GM19025 (cell line): ENCODE data around the gene LRRC10B.

Source experiments
- ATAC-seq: cut with Tn5 transposase; IDR thresholded peaks from one replicate; pipeline ENCODE4 v1.9.1; 2021; ENCODE audit warnings: mild to moderate bottlenecking, low read depth, moderate library complexity; ENCODE audit not compliant: unreplicated experiment

Gene LRRC10B

DNA sequence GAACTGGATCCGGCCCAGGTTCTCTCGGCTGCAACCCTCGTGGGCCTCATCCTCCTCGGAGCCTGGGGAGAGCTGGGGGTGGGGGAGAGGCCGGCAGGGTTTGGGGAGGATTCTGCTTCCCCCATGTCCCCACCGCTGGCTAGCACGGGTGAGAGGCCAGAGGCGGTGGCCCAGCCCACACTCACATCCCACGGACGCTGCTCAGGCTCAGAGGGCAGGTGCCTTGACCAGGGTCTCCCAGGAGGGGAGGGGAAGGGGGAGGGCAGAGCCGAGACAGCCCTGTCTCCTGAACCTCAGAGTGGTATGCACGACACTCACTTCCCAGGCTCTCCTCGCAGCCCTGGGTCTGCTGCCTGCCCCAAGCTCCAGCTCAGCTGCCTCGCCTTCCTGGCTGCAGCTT is 19.6 kb downstream of the LRRC10B start:
- ATAC-seq: no peak

DNA sequence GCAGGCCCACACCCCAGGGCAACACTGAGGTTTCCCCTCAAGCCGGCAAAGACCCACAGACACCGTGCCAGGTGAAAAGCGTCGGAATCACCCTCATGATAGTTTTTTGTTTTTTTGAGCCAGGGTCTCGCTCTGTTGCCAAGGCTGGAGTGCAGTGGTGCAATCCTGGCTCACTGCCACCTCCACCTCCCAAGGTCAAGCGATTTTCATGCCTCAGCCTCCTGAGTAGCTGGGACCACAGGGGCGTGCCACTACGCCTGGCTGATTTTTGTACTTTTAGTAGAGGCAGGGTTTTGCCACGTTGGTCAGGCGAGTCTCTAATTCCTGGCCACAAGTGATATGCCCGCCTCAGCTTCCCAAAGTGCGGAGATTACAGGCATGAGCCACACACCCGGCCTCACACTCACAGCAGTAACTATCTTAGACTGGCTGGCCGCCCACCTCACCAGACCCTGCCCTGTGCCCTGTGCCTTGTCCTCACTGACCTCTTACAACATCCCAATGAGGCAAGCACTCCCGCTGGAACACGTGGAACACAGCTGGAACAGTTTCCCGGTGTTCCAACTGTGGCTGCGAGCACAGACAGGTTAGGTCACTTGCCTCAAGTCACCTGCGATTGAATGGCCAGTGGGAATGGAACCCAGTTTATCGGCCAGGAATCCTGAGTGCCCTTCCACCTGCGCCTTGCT is 21.1 kb downstream of the LRRC10B start:
- no peak for ATAC-seq

DNA sequence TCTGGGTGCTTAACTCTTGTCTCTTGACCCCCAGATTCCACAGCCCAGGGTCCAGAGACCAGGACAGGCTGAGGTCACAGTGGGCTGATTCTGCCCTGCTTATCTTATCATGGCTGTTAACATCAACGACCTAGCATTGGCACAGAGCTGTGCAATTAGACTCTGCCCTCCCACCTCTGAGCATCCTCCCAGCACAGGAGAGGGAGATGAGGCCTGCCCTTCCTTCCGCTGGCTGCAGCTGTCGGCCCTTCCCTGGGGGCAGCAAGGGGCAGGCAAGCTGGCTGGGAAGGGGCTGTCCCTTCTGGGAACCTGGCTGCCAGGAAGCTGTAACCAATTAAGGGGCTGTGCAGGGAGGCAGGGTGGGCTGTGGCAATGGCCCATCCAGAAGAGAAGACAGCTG is 22.5 kb downstream of the LRRC10B start:
- ATAC-seq: no peak

DNA sequence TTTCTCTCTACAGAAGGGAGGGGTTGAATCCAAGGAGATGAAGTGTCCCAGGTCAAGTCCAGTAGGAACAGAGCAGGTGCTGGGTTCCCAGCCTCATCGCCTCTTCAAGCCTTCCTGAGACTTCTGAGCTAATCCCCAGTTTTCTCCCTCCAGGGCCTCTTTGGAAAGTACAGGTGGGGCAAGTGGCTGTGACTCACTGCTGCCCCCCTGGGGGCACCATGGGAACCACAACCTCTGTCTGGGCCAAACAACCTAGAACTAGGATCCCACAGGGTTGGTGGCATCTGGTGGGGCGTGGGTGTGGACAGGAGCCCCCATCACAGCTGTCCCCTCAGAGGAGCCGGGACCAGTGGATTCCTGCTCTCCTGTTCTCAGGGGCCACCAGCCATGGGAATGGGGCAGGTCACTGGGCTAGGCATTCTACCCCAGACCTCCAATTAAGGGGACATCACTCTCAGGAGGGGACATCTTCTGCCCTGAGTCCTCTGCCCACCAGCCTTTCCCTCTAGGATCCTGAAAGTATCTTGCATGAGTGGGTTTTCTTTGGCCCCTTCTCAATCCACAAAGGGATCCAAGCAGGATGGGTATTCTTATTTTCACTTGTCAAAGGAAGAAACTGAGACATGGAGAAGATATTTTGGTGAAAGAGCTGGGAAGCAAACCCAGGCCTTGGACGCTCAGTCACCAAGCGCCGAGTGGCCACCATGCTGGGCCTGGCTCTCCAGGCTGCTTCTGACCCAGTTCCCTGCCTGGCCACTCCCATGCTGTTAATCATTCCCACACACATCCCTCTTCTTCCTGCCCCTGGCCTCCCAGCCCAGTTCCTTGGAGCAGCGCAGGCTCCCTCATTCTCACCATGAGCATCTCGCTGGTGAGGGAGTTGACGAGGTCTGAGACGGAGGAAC is 23.8 kb downstream of the LRRC10B start:
- no peak for ATAC-seq

DNA sequence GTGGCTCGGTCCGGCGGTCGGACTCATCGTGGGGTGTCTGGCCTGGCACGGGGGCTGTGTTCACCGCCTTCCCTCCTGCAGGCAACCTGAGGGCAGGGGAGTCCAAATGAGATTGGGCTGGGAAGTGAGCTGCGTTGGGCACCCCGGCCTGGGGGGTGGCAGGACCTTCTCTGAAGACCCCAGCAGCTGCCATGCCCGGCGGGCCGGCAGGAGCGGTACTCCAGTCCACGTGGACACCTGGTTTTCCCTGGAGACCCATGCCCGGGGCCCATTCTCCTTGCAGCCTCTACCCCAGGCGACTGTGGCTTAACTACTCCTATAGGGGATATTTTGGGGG is 24.5 kb downstream of the LRRC10B start:
- no peak for ATAC-seq

DNA sequence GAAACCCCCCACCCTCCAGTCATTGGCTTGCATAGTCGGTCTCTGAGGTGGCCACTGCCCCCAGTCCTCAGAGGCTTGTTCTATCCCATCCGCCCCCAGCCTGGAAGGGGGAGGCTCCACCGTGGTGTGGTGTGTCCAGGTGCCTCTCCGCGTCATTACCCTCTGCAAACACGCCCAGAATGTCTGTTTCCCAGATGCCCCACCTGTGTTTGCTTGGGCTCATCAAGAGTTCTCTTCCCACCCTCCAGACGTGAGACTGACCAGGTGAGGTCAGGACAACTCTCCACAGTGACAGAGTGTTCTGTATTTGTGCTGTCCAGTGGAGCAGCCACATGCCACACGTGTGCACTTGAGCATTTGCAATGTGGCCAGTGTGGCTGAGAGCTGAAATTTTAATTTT is 24.9 kb downstream of the LRRC10B start:
- ATAC-seq: no peak

DNA sequence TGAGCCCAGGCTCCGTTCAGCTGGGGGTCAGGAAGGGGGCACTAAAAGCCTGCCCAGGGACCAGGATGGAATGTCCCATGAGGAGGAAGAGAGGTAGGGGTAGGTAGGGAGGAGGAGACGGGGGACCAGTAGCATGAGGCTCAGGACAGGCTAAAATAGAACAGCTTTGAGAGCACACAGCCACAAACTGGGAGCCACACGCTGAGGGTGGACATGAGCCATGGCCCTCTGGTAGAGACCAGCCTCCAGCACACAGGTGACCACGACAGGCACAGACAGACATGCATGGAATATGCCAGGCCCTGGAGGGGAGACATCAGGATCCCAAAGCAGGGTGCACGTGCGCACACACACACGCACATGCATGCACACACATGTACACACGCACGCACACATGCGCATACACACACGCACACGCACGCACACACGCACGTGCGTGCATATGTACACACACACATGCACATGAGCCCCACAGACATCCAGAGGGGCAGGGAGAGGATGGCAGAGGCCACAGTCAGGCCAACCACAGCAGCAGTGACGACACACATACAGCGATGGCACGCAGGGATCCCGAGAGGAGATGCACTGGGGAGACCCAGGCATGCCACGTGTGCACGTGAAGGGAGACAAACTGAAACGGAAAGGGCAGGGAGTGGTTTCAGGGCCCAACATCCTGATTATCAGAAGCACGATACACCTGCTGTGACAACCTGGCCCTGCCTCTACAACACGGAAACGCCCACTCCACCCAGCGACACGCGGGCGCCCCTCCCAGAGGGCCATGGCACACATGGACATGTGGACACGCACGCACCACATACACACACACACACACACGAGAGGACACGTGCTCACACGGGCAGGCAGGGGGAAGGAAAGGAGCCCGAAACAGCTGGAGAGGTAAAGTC is 25.7 kb downstream of the LRRC10B start:
- no peak for ATAC-seq

DNA sequence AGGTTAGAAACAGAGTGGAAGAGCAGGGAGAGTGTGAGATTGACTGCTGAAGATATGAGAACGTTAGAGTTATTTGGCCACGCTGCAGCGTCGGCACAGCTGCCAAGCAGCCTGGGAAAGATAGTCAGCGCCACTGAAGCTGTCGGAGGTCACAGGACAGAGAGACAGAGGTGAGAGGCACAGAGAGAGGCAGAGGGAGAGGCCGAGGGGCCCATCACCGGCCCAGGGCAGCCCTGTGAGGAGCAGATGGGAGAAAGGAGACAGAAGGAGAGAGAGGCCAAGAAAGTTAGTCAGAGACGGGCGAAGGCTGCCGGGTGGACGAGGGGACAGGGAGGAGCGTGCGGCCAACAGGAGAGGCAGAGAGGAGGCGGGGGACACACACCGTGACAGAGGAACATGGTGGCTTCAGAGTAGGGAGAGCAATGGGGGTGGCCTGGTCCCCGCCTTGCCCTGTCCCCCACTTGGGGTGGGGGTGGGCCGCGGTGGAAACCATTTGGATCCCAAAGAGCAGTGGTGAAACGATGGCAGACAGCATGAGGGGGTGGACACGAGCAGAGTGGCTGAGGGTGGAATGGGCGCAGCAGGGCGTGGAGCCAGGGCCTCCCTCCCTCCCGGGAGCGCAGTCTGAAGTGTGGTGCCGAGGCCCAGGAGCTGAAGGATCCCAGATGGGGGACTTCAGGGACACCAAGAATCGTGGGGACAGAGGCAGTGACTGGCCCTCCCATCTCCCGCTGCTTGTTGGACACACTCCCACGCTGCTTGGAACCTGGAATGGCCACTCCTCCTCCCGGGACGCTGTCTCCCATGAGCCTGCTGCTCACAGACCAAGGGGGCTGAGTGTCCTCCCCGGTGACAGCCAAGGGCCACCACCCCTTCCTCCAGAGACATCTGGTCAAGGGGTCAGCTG is 26.6 kb downstream of the LRRC10B start:
- no peak for ATAC-seq

DNA sequence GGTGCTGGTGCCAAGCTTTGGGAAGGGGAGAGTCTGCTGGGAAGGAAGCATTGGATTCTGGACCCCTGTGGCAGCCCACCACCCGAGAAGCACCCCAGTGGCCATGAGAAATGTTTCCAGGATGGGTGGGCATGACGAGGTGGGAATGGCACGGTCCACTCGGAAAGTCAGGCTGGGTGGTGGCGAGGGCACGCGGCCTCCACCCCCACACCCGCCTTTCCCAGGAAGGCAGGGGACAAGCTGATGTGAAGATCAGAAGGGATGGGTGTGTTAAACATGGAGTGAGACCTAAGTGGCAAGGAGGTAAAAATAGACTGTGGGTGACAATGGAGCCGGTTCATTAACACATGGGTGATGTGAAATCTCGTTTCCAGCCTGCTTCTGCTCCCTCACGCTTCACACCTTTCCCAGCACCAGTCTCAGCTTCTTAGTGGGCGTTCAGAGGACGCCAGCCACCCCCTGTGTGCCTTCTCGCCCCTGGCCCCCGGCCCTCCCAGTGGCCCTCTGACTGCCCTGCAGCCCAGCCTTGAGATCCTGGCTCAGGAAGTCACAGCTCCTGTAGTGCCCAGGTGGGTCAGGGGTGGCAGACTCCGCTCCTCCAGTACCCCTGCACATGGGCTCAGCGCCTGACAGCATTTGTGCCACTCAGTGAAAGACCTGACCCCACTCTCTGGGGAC is 27.6 kb downstream of the LRRC10B start:
- no peak for ATAC-seq

DNA sequence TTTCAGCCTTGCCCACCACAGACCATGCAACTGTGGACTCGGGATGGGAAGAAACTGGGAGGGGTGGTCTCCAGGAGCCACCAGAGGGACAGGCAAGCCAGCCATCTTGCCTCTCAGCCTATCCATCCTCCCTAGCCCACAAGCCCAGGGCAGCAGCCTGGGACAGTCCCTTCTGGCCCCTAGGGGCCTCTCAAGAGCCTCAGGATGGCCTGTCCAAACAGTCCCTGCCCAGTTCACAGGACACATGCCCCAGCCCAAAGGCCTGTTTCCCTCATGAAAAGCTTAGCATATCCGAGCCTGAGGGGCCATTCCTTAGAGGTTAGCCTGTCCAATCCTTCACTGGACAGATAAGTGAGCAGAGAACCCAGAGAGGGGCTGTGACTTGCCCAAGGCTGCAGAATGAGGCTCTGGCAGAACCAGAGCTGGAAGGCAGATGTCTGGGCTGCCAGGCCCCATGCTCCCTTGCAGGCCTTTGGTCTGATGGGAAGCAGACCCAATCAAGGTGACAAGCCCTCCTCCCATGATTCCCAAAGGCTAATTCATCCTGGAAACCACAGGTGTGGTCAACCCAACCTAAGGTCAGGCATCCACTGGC is 28.2 kb downstream of the LRRC10B start:
- ATAC-seq: no peak

DNA sequence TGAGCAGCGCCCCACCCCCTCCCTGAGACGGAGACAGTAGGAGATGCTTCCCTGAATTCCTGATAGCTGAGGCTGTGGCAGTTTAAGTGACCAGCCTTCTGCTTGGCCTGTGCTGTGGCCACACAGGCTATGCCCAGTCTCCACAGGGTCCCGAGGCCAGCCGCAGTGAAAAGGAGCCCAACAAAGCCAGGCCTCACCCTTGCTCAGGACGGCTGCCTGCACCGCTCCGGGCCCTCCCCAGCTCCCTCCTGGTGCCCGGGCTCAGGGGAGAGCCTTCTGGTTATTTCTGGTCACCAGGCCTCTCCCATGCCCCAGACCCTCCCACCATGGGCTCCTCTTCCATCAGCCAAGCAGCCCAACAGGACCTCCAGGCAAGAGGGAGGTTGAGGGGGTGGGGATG is 28.8 kb downstream of the LRRC10B start:
- no peak for ATAC-seq

DNA sequence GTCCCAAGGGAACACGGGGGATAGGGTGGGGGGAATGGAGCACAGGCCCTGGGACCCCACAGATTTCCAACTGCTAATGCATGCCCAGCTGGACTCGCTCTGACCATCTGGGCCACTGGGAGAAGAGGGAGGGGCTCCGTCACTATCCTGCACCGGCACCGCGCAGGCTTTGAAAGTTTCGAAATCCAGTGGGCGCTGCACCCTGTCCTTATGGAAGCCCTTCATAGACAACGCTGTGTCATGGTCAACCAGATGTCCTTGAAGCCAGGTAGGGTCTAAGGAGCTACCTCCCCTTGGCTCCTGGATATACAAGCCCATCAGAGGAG is 30.1 kb downstream of the LRRC10B start:
- no peak for ATAC-seq

DNA sequence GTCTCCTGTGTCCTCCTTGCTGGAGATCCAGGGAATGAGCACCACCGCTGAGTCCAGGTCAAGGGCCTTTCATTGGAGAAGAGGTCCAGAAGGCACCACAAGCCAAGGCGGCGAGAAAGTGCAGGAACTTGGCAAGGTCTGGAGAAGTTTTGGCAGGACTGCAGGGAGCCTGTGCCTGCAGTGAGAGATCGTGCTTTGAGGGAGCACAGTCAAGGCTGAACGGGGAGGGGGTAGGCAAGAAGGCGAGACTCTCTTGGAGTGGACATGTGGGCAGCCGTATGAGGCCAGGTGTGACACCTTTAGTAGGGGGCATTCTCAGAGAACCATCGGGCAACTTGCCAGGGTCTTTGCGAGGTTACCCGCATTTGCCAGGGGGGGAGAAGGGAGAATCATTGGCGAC is 30.5 kb downstream of the LRRC10B start:
- ATAC-seq: no peak

DNA sequence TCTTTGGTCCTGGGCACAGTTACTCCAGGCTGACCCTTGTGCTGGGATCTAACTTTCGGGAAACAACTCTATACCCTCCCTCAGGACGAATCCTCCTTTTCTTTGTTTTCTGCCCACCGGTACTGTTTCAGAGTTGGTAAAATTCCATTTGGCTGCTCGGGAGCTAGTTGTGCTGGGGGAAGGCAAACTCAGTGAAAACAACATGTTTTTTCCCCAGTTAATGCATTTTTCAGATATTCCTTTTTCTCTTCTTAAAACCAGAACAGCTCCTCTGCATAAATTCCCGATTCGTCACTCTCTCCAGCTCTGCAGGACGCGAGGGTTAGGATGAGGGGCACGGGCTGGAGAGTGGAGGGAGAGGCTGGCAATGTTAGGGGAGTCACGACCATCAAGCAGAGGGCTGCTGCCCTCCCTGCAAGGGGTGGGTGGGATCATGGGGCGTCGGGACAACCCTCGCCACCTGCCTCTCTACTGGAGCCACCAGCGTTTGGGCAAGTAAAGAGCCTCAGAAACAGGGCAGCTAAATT is 31.3 kb downstream of the LRRC10B start:
- no peak for ATAC-seq

DNA sequence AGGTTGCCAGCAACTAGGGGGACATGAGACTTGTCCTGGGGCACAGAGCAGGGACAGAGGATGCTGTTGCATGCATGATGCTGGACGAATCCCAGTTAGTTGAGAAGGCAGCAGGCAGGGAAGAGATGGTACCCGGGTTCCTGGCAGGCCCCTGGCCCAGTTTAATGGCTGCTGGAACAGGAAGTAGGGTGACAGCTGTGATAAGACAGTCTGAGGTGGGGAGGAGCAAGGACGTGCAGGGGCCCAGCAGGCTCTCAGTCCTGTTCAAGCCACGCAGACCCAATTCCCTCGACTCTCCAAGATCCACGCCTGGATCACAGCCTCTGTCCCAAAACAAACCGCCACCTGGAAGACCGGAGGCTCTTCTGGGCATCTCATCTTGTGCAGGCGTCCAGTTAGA is 32.0 kb downstream of the LRRC10B start:
- ATAC-seq: no peak

DNA sequence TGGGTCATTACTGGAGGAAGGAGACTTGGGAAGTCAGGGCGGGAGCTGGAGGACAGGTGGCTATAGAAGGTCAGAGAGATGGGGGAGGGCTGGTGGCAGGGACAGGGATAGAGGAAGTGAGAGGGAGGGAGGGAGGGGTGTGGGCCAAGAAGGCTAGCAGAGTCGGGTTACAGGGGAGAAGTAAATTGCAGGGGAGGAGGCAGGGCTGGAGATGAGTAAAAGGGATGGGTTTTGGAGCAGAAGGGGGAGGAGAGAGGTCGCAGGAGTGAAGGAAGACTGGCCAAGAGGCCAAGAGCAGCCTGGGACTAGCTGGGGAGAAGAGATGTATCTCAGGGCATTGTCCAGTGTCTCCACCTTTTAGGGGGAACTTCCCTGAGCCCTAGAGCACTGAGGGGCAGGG is 33.0 kb downstream of the LRRC10B start:
- no peak for ATAC-seq

DNA sequence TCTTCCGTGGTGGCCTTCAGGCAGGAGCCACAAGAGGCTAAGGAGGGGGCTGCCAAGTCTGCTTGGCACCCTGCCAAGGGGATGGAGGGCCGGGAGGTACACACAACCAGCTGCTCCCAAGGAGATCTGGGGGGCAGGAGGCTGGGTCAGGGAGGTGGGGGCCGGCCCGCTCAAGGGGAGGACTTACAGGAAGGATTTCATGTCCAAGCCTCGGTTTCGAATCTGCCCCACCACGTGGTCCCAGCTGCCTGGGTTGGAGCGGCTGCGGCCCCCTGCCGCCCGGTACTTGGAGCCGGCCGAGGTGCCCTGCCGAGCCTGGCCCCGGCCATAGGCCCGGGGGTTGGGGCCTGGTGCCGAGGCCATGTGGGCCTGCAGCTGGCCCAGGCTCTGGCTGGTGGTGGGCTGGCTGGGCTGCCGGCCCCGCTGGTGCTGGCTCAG is 33.5 kb downstream of the LRRC10B start:
- no peak for ATAC-seq

DNA sequence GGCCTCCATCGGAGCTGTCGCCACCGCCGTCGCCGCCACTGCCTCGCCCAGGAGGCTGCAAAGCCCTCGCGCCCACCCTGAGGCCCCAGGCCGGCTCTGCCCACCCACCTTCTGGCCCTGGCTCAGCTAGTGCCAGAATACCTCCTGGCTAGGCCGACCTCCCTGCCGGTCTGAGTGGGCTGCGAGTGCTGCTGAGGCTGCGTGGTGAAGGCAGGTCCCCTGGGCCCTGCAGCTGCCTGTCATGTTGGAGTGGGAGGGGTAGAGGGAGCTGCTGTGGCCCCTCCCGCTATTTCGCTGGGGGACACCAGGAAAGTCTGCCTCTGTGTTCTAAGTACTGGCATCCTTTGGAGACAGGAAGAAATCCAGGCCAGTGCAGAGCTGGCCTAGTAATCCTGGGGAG is 34.2 kb downstream of the LRRC10B start:
- ATAC-seq: no peak
